Activated T-helper 2 cell treated with anti-CD3 and anti-CD28 coated beads, Interferon-gamma antibody, Interleukin-2, Interleukin-4, amounts not matched to agents 10 μg/mL and 5 μg/mL and 100 μg/mL, durations not matched to agents 14 hours and 24 hours and 36 hours (primary cell): ENCODE results near the gene UGT1A9. TPM values are rescaled to one million over a fixed set of nuclear protein-coding genes. Genes with fewer than 3 reads are reported as not detected.

Experiments
- DNase-seq: peaks from one replicate; pipeline ENCODE4 v3.0.0; 2021; ENCODE audit warnings: low spot score
- H3K27ac Mint-ChIP-seq: one replicate; pipeline ENCODE4 v1.8.0; 2021; ENCODE audit warnings: mixed read lengths
- H3K27me3 Mint-ChIP-seq: one replicate; pipeline ENCODE4 v1.8.0; 2021; ENCODE audit warnings: low read depth, mixed read lengths
- H3K36me3 Mint-ChIP-seq: one replicate; pipeline ENCODE4 v1.8.0; 2021; ENCODE audit warnings: low read depth, mixed read lengths
- H3K4me1 Mint-ChIP-seq: one replicate; pipeline ENCODE4 v1.8.0; 2021; ENCODE audit warnings: low read depth, mixed read lengths
- H3K4me3 Mint-ChIP-seq: one replicate; pipeline ENCODE4 v1.8.0; 2021; ENCODE audit warnings: low read depth, mild to moderate bottlenecking, moderate library complexity, mixed read lengths
- H3K9me3 Mint-ChIP-seq: one replicate; pipeline ENCODE4 v1.8.0; 2021; ENCODE audit warnings: mixed read lengths
- intact Hi-C: fragments of 100-400 bp; cut with micrococcal nuclease; formaldehyde crosslinking; loops from one replicate; pipeline ENCODE4 v1.15.1; 2023
- total RNA-seq: library from RNA; stranded (reverse); gene quantifications from 2 replicates; pipeline ENCODE4 v1.2.3, GENCODE V29; 2022

Gene UGT1A9
- total RNA-seq, 1 donor from 2014 or later = not detected

GRCh38 chr2:233789554-233789953 is 117.9 kb downstream of the UGT1A9 start:
- intact Hi-C loops = no loop called here
- H3K4me1 Mint-ChIP-seq = no peaks in the 10 kb centered on the region
- DNase-seq = no peak
- H3K27ac Mint-ChIP-seq = no peak overlapping the region
- no peak overlapping the region for H3K4me3 Mint-ChIP-seq
- H3K9me3 Mint-ChIP-seq = peaks cover 5% of the 10 kb centered on the region
- no peaks in the 10 kb centered on the region for H3K36me3 Mint-ChIP-seq
- H3K27me3 Mint-ChIP-seq = no peaks in the 10 kb centered on the region

GRCh38 chr2:233791151-233791882 is 119.6 kb downstream of the UGT1A9 start:
- no peak overlapping the region for H3K4me3 Mint-ChIP-seq
- no peaks in the 10 kb centered on the region for H3K27me3 Mint-ChIP-seq
- no peaks in the 10 kb centered on the region for H3K36me3 Mint-ChIP-seq
- H3K9me3 Mint-ChIP-seq = peaks cover under 1% of the 10 kb centered on the region
- H3K27ac Mint-ChIP-seq = no peak overlapping the region
- H3K4me1 Mint-ChIP-seq = no peaks in the 10 kb centered on the region
- intact Hi-C loops = no loop called here
- no peak for DNase-seq

GRCh38 chr2:233791883-233792329 is 120.2 kb downstream of the UGT1A9 start:
- intact Hi-C loops = no loop called here
- H3K4me1 Mint-ChIP-seq = no peaks in the 10 kb centered on the region
- no peaks in the 10 kb centered on the region for H3K9me3 Mint-ChIP-seq
- no peak for DNase-seq
- H3K4me3 Mint-ChIP-seq = no peak overlapping the region
- H3K27ac Mint-ChIP-seq = no peak overlapping the region
- no peaks in the 10 kb centered on the region for H3K36me3 Mint-ChIP-seq
- no peaks in the 10 kb centered on the region for H3K27me3 Mint-ChIP-seq

- Mint-ChIP-seq H3K4me1 (no peaks in the 10 kb centered on the region), H3K27ac (no peak overlapping the region), H3K9me3 (no peaks in the 10 kb centered on the region), H3K27me3 (no peaks in the 10 kb centered on the region), H3K4me3 (no peak overlapping the region), H3K36me3 (no peaks in the 10 kb centered on the region)
- intact Hi-C loops = no loop called here
- DNase-seq = no peak
Observed at GRCh38 chr2:233792720-233793119, 121.0 kb downstream of the UGT1A9 start.

- H3K9me3 Mint-ChIP-seq = no peaks in the 10 kb centered on the region
- no peak overlapping the region for H3K27ac Mint-ChIP-seq
- H3K36me3 Mint-ChIP-seq = no peaks in the 10 kb centered on the region
- no peak overlapping the region for H3K4me3 Mint-ChIP-seq
- H3K4me1 Mint-ChIP-seq = no peaks in the 10 kb centered on the region
- no peaks in the 10 kb centered on the region for H3K27me3 Mint-ChIP-seq
- DNase-seq = no peak
- intact Hi-C loops = no loop called here
Observed at GRCh38 chr2:233793465-233794127, 121.9 kb downstream of the UGT1A9 start.

GRCh38 chr2:233794128-233794658 is 122.5 kb downstream of the UGT1A9 start:
- no peak for DNase-seq
- no peaks in the 10 kb centered on the region for H3K36me3 Mint-ChIP-seq
- no peak overlapping the region for H3K4me3 Mint-ChIP-seq
- H3K27me3 Mint-ChIP-seq = no peaks in the 10 kb centered on the region
- no peaks in the 10 kb centered on the region for H3K9me3 Mint-ChIP-seq
- H3K27ac Mint-ChIP-seq = no peak overlapping the region
- intact Hi-C loops = no loop called here
- no peaks in the 10 kb centered on the region for H3K4me1 Mint-ChIP-seq

GRCh38 chr2:233795735-233796171 is 124.1 kb downstream of the UGT1A9 start:
- Mint-ChIP-seq H3K27ac (no peak overlapping the region), H3K36me3 (no peaks in the 10 kb centered on the region), H3K4me3 (no peak overlapping the region), H3K9me3 (no peaks in the 10 kb centered on the region), H3K27me3 (no peaks in the 10 kb centered on the region), H3K4me1 (no peaks in the 10 kb centered on the region)
- intact Hi-C loops = no loop called here
- no peak for DNase-seq

- H3K4me3 Mint-ChIP-seq = no peak overlapping the region
- H3K36me3 Mint-ChIP-seq = no peaks in the 10 kb centered on the region
- H3K27ac Mint-ChIP-seq = no peak overlapping the region
- intact Hi-C loops = no loop called here
- H3K4me1 Mint-ChIP-seq = no peaks in the 10 kb centered on the region
- no peaks in the 10 kb centered on the region for H3K9me3 Mint-ChIP-seq
- H3K27me3 Mint-ChIP-seq = no peaks in the 10 kb centered on the region
- DNase-seq = no peak
Observed at GRCh38 chr2:233796254-233796653, 124.6 kb downstream of the UGT1A9 start.

GRCh38 chr2:233798335-233799086 is 126.8 kb downstream of the UGT1A9 start:
- no peak overlapping the region for H3K4me3 Mint-ChIP-seq
- no peaks in the 10 kb centered on the region for H3K4me1 Mint-ChIP-seq
- H3K9me3 Mint-ChIP-seq = no peaks in the 10 kb centered on the region
- H3K27me3 Mint-ChIP-seq = no peaks in the 10 kb centered on the region
- H3K36me3 Mint-ChIP-seq = no peaks in the 10 kb centered on the region
- intact Hi-C loops = no loop called here
- no peak for DNase-seq
- no peak overlapping the region for H3K27ac Mint-ChIP-seq

- Mint-ChIP-seq H3K27me3 (no peaks in the 10 kb centered on the region), H3K4me3 (no peak overlapping the region), H3K36me3 (no peaks in the 10 kb centered on the region), H3K27ac (no peak overlapping the region), H3K9me3 (no peaks in the 10 kb centered on the region), H3K4me1 (no peaks in the 10 kb centered on the region)
- intact Hi-C loops = no loop called here
- no peak for DNase-seq
Observed at GRCh38 chr2:233799087-233799665, 127.5 kb downstream of the UGT1A9 start.

GRCh38 chr2:233799716-233800115 is 128.0 kb downstream of the UGT1A9 start:
- Mint-ChIP-seq H3K9me3 (no peaks in the 10 kb centered on the region), H3K36me3 (no peaks in the 10 kb centered on the region), H3K4me3 (no peak overlapping the region), H3K27me3 (no peaks in the 10 kb centered on the region), H3K27ac (no peak overlapping the region), H3K4me1 (no peaks in the 10 kb centered on the region)
- intact Hi-C loops = no loop called here
- DNase-seq = no peak

GRCh38 chr2:233800208-233800607 is 128.5 kb downstream of the UGT1A9 start:
- H3K9me3 Mint-ChIP-seq = no peaks in the 10 kb centered on the region
- H3K4me3 Mint-ChIP-seq = no peak overlapping the region
- H3K36me3 Mint-ChIP-seq = no peaks in the 10 kb centered on the region
- intact Hi-C loops = no loop called here
- H3K27ac Mint-ChIP-seq = no peak overlapping the region
- DNase-seq = no peak
- no peaks in the 10 kb centered on the region for H3K27me3 Mint-ChIP-seq
- H3K4me1 Mint-ChIP-seq = no peaks in the 10 kb centered on the region
